Endothelial cell of umbilical vein (primary cell): ENCODE measurements around the gene NPB. TPM values are rescaled to one million over a fixed set of nuclear protein-coding genes. Genes with fewer than 3 reads are reported as not detected.

Source experiments
- BruUV-seq: library from RNA; stranded (reverse); fragments of 400-500 nt; replicated peaks from 2 replicates; lab custom pipeline; 2021; lab: Mats Ljungman, UMichigan
- CTCF ChIA-PET: fragments of 300-600, 350-600 bp; sonication (Branson Sonifier 250); formaldehyde crosslinking; loops from one replicate; lab custom pipeline; 2021; ENCODE audit warnings: antibody characterized with exemption, inconsistent platforms; lab: Charles Lee
- POLR2A ChIA-PET: fragments of 300-600, 350-600 bp; sonication (Branson Sonifier 250); formaldehyde crosslinking; loops from one replicate; lab custom pipeline; 2021; ENCODE audit warnings: antibody characterized with exemption, inconsistent platforms; lab: Charles Lee
- DNase-seq: peaks from one replicate; pipeline ENCODE4 v3.0.0-alpha.2; 2011; ENCODE audit warnings: low read depth, low spot score
- FAIRE-seq: peaks from 2 replicates; lab custom pipeline; 2011; peaks lifted over from hg19 to GRCh38; lab: Jason Lieb, UNC
- H2AFZ ChIP-seq: 2 replicates; pipeline ENCODE4 v1.6.0; 2012; ENCODE audit warnings: low read depth, low read length, control low read depth, inconsistent platforms
- H3K27ac ChIP-seq: 2 replicates; pipeline ENCODE4 v1.5.1; 2011; ENCODE audit warnings: low read depth, mild to moderate bottlenecking, control low read depth, low read length, moderate library complexity; ENCODE audit not compliant: insufficient read depth
- H3K27me3 ChIP-seq, 2 experiments: 2 replicates each; pipeline versions ENCODE4 v1.6.0 to v1.6.1; 2011; ENCODE audit warnings: low read length in 2 of 2, mixed read lengths in 1 of 2; ENCODE audit not compliant: control insufficient read depth in 2 of 2, insufficient read depth in 2 of 2
- H3K36me3 ChIP-seq, 2 experiments: 2 replicates in 1 of 2; 3 replicates in 1 of 2; pipeline ENCODE4 v1.5.1; 2011; ENCODE audit warnings: low read length in 2 of 2, mild to moderate bottlenecking in 1 of 2, moderate library complexity in 1 of 2; ENCODE audit not compliant: control insufficient read depth in 2 of 2, insufficient read depth in 2 of 2; ENCODE audit errors: extremely low read depth in 1 of 2
- H3K4me1 ChIP-seq: 3 replicates; pipeline ENCODE4 v1.5.1; 2011; ENCODE audit warnings: mild to moderate bottlenecking, low read length; ENCODE audit not compliant: control insufficient read depth, insufficient read depth; ENCODE audit errors: extremely low read depth
- H3K4me2 ChIP-seq: 2 replicates; pipeline ENCODE4 v1.6.1; 2011; ENCODE audit warnings: low read length, control low read depth, mixed read lengths; ENCODE audit not compliant: insufficient read depth
- H3K4me3 ChIP-seq, 3 experiments: fragments of 200-600 bp in 1 of 3; sonication (generic), shearing (Covaris generic) in 1 of 3; replicated peaks in 1 of 3; 2 replicates each; pipeline ENCODE4 v1.5.1; 2011 to 2016; ENCODE audit warnings: control low read depth in 3 of 3, low read length in 3 of 3, mild to moderate bottlenecking in 2 of 3, inconsistent platforms in 1 of 3, low read depth in 1 of 3, moderate library complexity in 1 of 3; ENCODE audit not compliant: insufficient read depth in 1 of 3
- H3K79me2 ChIP-seq: 2 replicates; pipeline ENCODE4 v1.6.0; 2012; ENCODE audit warnings: low read length, inconsistent platforms; ENCODE audit not compliant: control insufficient read depth, insufficient read depth
- H3K9ac ChIP-seq: replicated peaks from 2 replicates; pipeline ENCODE3; 2011; ENCODE audit warnings: low read length, control low read depth; ENCODE audit not compliant: insufficient read depth; ENCODE audit errors: extremely low read depth
- H3K9me1 ChIP-seq: replicated peaks from 3 replicates; pipeline ENCODE4 v1.6.0; 2011; ENCODE audit warnings: mild to moderate bottlenecking, low read length; ENCODE audit not compliant: control insufficient read depth, insufficient read depth; ENCODE audit errors: extremely low read depth
- H3K9me3 ChIP-seq: replicated peaks from 2 replicates; pipeline ENCODE4 v1.5.1; 2012; ENCODE audit warnings: low read length, inconsistent platforms; ENCODE audit not compliant: control insufficient read depth, insufficient read depth
- H4K20me1 ChIP-seq: replicated peaks from 2 replicates; pipeline ENCODE3; 2011; ENCODE audit warnings: mild to moderate bottlenecking, low read length; ENCODE audit not compliant: control insufficient read depth, insufficient read depth; ENCODE audit errors: extremely low read depth
- EZH2 ChIP-seq: IDR thresholded peaks from 2 replicates; pipeline ENCODE4 v1.6.1; 2012; ENCODE audit warnings: borderline replicate concordance, low read depth, mild to moderate bottlenecking, moderate library complexity, low read length, inconsistent platforms; ENCODE audit not compliant: severe bottlenecking
- FOS ChIP-seq: IDR thresholded peaks from 2 replicates; pipeline ENCODE4 v1.6.1; 2011; ENCODE audit warnings: mild to moderate bottlenecking, low read length, moderate library complexity, borderline replicate concordance; ENCODE audit not compliant: insufficient read depth
- GATA2 ChIP-seq: IDR thresholded peaks from 2 replicates; pipeline ENCODE4 v1.7.0; 2011; ENCODE audit warnings: low read depth, mild to moderate bottlenecking, moderate library complexity, mixed read lengths, low read length; ENCODE audit not compliant: insufficient read length, insufficient read depth
- JUN ChIP-seq: IDR thresholded peaks from 2 replicates; pipeline ENCODE4 v1.6.1; 2011; ENCODE audit warnings: borderline replicate concordance, low read depth; ENCODE audit not compliant: insufficient read length, insufficient read depth
- MYC ChIP-seq: IDR thresholded peaks from one replicate; pipeline ENCODE4 v1.6.1; 2011; ENCODE audit warnings: mild to moderate bottlenecking, low read depth, low read length
- POLR2A ChIP-seq: IDR thresholded peaks from 2 replicates; pipeline ENCODE4 v1.6.1; 2012; ENCODE audit warnings: low read depth, mild to moderate bottlenecking, control low read depth, low read length
- POLR2AphosphoS5 ChIP-seq: IDR thresholded peaks from 2 replicates; pipeline ENCODE4 v1.6.1; 2012; ENCODE audit warnings: low read depth, mild to moderate bottlenecking, control low read depth, low read length, moderate library complexity; ENCODE audit not compliant: insufficient read depth
- dilution Hi-C: fragments of 300-500 bp; cut with MboI; formaldehyde crosslinking; loops from one replicate; pipeline ENCODE4 v1.15.0; 2019; ENCODE audit warnings: low sequenced_read_pairs; ENCODE audit not compliant: extremely low pct_ligation_motif_present
- intact Hi-C: fragments of 100-400 bp; cut with micrococcal nuclease; formaldehyde crosslinking; loops from one replicate; pipeline ENCODE4 v1.10.0; 2022
- polyA plus RNA-seq, 4 experiments: library from polyadenylated mRNA; depleted of rRNA in 3 of 4; stranded (reverse) in 3 of 4; unstranded in 1 of 4; fragments of >200 nt; gene quantifications; 2 replicates each; pipeline versions ENCODE4 v1.2.1 to v1.2.3, GENCODE V29; 2011 to 2012; ENCODE audit warnings: missing spikeins in 1 of 4
- total RNA-seq: library from RNA; stranded (reverse); gene quantifications from 2 replicates; pipeline ENCODE4 v1.2.3, GENCODE V29; 2021
- TF ChIP-seq, protein P1 (sequence below), 2 donors: IDR thresholded peaks; 1 replicate in 1 of 2; 2 replicates in 1 of 2; pipeline ENCODE4 v1.5.1; 2011; ENCODE audit warnings: low read length in 2 of 2, mild to moderate bottlenecking in 2 of 2, moderate library complexity in 2 of 2, control low read depth in 1 of 2, inconsistent platforms in 1 of 2, low read depth in 1 of 2; ENCODE audit not compliant: insufficient read depth in 1 of 2; ENCODE audit errors: extremely low read depth in 1 of 2
- TF ChIP-seq, protein P2 (sequence below): IDR thresholded peaks from 2 replicates; pipeline ENCODE4 v1.6.1; 2011; ENCODE audit not compliant: insufficient read depth, insufficient read length

Gene NPB
- total and polyA plus RNA-seq, 2 donors (not counting 3 experiments of a cell fraction or from before 2014, with no cell fraction given): 0.33 to 0.42 TPM

GRCh38 chr17:81890447-81891302, 11.4 kb upstream of the NPB start:
- Histone ChIP-seq H3K4me1 (peaks cover 13% of the 10 kb centered on the region), H3K9me3 (no peaks in the 10 kb centered on the region), H3K9ac (peak overlapping the region; percentile 84), H4K20me1 (no peaks in the 10 kb centered on the region), H3K27ac (peak overlapping the region; percentile 73), H3K4me3 (peak overlapping the region; percentile 76 to 96 (median 77)), H3K27me3 (no peaks in the 10 kb centered on the region), H3K79me2 (peaks cover 55% of the 10 kb centered on the region), H2AFZ (no peak overlapping the region), H3K4me2 (peak overlapping the region; percentile 84), H3K36me3 (peaks cover 29 to 37% of the 10 kb centered on the region in 2 experiments), H3K9me1 (no peaks in the 10 kb centered on the region)
- BruUV-seq: no TSS peak
- dilution Hi-C loops: no loop called here
- ChIA-PET POLR2A (no interaction called here), CTCF (interaction anchor here (2.5 kb wide), 1 partner anchor 21 kb away, joined by 10 read pairs; the partner anchor contains the start of gene ARHGDIA)
- no peak for FAIRE-seq
- intact Hi-C loops: loop anchor here (1.0 to 2.0 kb wide), 3 partner anchors 20 to 30 kb away; partner anchors contain the start of genes ARHGDIA, P4HB and PCYT2
- TF ChIP-seq POLR2A (no peak), FOS (no peak), MYC (no peak), JUN (no peak), EZH2 (no peak), POLR2AphosphoS5 (no peak), GATA2 (no peak)
- TF ChIP-seq, protein P1, sequence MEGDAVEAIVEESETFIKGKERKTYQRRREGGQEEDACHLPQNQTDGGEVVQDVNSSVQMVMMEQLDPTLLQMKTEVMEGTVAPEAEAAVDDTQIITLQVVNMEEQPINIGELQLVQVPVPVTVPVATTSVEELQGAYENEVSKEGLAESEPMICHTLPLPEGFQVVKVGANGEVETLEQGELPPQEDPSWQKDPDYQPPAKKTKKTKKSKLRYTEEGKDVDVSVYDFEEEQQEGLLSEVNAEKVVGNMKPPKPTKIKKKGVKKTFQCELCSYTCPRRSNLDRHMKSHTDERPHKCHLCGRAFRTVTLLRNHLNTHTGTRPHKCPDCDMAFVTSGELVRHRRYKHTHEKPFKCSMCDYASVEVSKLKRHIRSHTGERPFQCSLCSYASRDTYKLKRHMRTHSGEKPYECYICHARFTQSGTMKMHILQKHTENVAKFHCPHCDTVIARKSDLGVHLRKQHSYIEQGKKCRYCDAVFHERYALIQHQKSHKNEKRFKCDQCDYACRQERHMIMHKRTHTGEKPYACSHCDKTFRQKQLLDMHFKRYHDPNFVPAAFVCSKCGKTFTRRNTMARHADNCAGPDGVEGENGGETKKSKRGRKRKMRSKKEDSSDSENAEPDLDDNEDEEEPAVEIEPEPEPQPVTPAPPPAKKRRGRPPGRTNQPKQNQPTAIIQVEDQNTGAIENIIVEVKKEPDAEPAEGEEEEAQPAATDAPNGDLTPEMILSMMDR (IDR thresholded peaks at IDR 0.05; ENCODE audit: extremely low read depth in 1 of 2, insufficient read depth in 1 of 2, low read depth in 1 of 2, low read length in 2 of 2): no peak
- TF ChIP-seq, protein P2, sequence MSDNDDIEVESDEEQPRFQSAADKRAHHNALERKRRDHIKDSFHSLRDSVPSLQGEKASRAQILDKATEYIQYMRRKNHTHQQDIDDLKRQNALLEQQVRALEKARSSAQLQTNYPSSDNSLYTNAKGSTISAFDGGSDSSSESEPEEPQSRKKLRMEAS: no peak
- DNase-seq: peak; percentile 34
